Superior temporal gyrus (tissue), 1 donor: ENCODE data around the gene KRT9.
"Not testable (repeated sequence)": the region's sequence is repeated elsewhere in the genome, so short reads cannot be mapped to it uniquely, and the experiment has no call there.

Source experiments
- DNase-seq: peaks from one replicate; pipeline ENCODE4 v3.0.0-alpha.2; 2016; ENCODE audit errors: extremely low spot score

KRT9 gene, protein sequence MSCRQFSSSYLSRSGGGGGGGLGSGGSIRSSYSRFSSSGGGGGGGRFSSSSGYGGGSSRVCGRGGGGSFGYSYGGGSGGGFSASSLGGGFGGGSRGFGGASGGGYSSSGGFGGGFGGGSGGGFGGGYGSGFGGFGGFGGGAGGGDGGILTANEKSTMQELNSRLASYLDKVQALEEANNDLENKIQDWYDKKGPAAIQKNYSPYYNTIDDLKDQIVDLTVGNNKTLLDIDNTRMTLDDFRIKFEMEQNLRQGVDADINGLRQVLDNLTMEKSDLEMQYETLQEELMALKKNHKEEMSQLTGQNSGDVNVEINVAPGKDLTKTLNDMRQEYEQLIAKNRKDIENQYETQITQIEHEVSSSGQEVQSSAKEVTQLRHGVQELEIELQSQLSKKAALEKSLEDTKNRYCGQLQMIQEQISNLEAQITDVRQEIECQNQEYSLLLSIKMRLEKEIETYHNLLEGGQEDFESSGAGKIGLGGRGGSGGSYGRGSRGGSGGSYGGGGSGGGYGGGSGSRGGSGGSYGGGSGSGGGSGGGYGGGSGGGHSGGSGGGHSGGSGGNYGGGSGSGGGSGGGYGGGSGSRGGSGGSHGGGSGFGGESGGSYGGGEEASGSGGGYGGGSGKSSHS

DNA sequence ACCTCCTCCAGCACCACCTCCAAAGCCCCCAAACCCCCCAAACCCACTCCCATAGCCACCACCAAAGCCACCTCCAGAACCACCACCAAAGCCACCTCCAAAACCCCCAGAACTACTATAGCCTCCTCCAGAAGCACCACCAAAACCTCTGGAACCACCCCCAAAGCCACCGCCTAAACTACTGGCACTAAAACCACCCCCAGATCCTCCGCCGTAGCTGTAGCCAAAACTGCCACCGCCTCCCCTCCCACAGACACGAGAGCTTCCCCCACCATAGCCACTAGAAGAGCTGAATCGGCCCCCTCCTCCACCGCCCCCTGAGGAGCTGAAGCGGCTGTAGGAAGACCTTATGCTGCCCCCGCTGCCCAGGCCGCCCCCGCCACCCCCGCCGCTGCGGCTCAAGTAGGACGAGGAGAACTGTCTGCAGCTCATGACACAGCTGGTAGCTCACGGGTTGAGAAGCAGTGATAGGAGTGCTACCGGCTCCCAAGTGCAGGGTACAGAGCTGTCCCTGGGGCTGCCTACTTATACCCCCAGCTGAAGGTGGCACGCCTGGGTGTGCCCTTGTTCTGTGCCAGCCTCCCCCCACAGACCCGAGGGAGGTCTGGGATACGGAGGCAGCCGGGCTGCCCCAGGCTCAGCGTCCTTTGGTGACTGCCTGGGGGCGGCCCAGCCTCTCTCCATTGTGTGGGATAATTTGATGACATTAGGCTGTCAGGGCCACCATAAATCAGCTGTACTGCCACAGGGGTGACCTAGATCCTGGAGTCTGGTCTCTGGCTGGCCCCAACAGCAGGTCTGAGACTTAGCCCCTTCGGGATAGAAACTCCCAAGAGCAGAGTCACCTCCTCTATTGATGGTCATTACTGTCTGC is at the start of gene KRT9:
Gene KRT9, minus strand, starts transcription at position 499 of the 874 bp plus-strand sequence. Its CDS starts 67 bp downstream, at position 432.
- DNase-seq: no peak

DNA sequence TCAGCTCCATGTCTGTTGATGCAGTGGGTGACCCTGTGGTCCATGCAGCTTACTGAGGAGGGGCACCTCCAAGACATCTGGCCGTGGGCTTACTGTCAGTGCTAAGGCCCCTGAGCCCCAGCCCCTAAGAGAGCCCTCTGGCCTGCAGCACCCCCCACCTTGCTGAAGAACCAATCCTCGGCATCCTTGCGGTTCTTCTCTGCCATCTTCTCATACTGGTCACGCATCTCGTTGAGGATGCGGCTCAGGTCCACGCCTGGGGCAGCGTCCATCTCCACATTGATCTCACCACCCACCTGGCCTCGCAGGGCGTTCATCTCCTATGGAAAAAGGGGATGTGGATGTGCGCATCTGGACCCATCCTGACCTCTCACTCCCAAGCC is 49.6 kb upstream of the KRT9 start:
- DNase-seq: not testable (repeated sequence)

DNA sequence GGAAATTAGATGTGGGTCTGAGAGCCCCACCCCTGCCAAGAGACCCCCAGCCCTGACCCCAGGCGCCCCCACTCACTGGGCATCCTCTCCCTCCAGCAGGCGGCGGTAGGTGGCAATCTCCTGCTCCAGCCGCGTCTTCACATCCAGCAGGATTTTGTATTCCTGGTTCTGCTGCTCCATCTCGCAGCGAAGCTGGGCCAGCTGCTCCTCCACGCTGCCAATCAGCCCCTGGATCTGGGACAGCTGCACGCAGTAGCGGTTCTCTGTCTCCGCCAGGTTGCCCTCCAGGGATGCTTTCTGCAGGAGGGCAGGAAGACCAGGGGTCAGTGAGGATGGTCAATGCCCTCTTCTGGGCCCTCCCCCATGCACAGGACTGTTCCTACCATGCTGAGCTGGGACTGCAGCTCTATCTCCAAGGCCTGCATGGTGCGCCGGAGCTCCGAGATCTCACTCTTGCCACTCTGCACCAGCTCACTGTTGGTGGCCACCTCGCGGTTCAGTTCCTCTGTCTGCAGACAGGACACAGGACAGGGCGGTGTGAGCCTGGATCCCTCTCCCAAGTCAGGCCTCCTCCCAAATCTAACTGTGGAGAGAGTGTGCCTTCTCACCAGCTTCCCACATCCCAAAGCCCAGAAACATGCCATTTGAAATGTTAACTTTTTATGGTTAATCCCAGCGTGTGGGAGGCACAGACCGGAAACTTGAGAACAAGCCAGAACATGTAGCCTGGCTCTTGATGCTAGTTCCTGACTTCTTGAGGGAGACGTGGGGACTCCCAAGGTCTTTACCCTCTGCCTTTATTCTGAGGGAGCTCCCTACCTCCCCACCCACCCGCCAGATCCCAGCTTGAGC is 49.0 kb upstream of the KRT9 start:
- peak; percentile 18 for DNase-seq

DNA sequence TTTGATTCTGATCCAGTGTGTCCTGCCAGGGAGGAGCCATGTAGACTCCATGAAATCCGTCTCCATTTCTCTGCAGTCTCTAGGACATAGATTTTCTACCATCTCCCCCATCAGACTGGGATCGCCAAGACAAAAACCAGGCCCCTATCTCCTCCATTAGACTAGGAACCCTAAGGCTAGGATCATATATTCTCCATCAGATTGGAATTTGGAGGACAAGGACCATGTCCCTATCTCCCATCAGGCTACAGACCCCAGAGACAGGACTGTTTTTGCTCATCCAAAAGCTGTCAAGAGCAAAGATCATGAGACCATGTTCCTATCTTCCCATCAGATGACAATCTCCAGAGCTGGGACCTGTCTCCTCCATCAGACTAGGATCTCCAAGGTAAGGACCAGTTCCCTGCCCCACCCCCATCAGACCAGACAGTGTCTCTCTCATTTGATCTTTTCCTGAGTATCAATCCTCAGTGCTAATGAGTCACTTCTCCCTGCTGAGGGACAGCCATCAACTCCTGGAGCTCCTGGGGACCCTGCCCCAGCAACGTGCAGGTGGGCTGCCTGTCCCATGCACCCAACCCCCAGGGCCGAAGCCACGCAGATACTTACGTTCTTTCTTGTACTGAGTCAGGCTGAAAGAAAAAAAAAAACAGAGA is 48.2 kb upstream of the KRT9 start:
- not testable (repeated sequence) for DNase-seq

DNA sequence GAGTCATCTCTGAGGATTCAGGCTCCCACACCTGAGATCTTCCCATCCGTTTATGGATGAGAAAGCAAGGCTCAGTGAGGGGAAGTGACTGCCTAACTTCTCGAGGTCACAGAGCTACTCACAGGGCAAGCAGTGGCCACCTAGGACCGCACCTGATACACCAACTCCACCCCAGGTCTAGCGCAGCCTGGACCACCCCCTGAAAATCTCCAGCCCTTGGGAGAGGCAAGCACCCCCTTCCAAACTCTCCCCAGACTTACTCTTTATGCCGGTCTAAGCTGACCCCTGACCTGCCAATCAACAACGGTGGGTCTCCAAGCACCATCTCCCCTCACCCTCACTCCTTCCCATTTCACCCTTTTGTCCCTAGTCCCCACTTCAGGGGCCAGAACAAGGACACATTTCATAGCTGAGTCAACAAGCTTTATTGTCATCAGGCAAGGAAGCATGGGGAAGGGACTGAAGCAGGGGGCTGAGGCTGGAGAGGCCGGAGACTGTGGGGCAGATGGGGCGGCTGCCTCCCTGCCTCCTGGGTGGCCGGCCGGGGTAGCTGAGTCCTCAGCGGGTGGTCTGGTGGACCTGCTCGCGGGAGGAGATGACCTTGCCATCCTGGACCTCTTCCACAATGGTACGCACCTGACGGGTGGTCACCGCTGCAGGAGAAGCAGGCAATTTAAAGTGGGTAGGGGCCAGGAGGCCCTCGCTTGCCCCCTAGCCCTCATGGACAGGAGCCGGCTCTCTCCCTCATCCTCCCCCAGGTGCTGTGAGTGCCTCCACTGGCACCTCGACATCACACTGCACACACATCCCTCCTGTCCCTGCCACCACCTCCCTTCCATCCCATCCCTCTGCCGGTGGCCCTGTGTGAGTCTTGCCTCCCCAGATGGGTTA is 47.4 kb upstream of the KRT9 start:
- DNase-seq: no peak

DNA sequence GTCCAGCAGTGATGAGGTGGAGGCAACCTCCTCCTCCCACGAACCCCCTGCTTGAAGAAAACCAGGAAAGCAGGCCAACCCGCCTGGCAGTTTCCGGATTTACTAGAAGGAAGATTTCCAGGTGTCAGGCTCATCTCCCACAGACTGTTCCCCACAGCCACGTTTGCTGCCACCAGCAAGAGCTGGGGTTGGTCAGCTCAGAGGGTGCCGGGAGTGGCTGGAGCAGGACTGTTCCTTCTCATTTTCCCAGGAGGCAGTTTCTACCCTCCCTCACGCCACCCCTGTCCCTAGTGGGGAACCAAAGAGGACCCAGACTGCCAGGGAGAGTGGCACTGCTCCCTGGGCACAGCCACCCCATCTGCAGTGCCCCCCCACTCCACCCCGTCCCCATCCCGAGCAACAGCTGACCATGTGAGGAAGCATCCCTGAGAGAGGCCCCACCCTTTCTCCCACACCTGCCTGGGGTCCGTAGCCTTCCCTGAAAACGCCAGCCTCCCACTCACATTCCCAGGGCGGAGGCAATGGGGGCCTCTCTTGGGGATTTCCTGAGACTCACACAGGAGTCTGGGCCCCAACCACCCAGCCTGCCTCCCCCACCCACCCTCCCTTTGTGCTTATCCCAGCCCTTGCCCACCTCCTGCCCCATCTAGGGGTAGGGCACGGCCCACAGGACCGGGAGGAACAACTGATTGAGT is 46.6 kb upstream of the KRT9 start:
- DNase-seq: no peak

DNA sequence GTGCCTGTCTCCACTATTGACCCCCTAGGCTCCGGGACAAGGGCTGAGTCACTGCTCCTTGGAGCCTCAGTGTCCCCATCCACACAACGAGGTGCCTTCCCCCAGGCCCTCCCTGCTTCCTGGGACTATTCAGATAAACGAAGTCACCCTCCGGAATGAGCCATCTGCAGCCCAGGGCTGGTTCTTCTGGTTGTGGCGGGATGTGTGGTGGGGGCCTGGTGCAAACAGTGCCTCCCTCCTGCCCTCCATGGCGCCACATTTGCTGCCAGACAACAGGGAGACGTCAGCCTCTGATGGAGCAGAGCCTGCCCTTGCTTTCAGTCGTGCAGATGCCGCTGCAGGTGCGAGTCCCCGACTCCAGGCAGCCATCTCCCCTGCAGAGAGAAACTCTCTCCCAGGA is 45.8 kb upstream of the KRT9 start:
- no peak for DNase-seq

DNA sequence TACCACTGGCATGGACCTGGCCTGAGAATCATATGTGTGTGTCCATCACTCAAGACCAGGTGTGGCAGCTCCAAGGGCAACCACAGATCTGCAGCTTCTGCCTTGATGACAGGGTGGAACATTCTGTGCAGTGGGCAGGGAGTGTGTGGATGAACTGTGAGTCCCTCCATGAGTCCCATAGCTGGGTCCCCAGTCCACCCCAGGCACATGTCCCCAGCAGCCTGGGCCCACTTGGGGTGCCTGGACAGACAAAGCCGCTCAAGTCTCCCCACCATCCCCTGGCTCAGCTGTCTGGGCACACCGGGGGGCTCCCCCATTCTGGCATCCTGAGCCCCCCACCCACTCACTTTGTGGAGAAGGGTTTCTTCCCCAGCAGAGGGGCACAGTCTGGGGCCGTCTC is 45.3 kb upstream of the KRT9 start:
- no peak for DNase-seq

DNA sequence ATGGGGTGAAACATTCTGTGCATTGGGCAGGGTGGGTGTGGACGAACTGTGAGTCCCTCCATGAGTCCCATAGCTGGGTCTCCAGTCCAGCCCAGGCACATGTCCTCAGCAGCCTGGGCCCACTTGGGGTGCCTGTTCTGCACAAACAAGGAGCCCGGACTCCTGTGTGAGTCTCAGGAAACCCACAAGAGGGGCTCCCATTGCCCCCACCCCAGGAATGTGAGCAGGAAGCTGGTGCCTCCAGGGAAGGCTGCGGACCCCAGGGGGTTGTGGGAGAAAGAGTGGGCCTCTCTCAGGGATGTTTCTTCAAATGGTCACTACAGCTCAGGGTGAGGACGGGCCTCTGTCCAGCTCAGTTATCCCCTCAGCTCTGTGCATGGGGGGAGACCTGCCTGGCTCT is 44.6 kb upstream of the KRT9 start:
- not testable (repeated sequence) for DNase-seq

DNA sequence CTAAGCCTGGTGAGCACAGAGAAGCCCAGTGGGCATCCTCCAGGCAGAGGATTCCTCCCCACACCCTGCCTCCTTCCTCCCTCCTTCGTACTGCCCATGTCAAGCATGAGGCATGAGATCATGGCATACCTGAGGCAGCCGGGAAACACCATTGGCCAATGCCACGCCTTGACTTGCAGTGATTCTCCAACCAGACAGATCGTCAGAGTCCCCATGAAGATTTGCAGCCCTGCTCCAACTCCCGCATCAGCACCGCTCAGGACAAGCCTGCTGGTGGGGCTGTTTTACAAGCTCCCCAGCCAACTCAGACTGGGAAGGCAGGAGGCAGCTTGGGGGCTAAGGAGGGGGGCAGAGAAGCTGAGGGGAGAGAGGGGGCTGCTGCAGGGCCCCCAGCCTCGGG is 43.6 kb upstream of the KRT9 start:
- DNase-seq: no peak

DNA sequence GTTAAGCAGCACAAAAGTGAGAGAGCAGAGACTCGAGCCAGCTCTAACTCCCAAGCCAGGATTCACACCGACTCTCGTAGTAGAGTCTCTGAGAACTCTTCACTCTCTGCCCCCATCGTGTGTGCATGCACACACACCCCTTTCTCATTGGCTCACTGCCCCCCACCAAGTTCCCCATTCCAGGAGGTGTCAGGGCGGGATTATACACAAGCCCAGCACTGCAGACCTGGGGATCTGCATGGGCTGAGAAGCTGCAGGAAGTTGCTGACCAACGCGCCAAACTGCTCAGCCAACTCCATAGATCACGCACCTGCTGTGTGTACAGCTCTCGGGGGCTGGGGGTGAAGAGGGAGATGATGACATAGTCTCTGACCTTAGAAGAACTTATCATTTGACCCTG is 42.9 kb upstream of the KRT9 start:
- DNase-seq: not testable (repeated sequence)

DNA sequence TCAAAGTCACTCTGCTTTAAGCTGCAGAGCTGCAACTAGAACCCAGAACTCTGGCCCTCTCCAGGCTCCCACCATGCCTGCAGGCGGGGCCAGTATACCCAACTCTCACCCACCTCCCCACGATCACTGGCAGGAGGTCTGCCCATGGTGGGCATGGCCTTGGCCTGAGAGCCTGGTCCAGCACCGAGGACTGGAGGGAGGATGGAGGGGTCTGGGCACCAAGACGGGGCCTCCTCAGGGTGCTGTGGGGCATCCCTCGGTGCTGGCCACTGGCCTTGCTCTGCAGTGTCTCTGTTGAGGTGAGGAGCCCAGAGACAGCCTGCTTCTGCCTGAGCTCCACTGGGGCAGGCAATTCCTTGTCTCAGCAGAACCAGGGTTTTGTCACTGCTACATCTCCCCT is 42.2 kb upstream of the KRT9 start:
- DNase-seq: no peak

DNA sequence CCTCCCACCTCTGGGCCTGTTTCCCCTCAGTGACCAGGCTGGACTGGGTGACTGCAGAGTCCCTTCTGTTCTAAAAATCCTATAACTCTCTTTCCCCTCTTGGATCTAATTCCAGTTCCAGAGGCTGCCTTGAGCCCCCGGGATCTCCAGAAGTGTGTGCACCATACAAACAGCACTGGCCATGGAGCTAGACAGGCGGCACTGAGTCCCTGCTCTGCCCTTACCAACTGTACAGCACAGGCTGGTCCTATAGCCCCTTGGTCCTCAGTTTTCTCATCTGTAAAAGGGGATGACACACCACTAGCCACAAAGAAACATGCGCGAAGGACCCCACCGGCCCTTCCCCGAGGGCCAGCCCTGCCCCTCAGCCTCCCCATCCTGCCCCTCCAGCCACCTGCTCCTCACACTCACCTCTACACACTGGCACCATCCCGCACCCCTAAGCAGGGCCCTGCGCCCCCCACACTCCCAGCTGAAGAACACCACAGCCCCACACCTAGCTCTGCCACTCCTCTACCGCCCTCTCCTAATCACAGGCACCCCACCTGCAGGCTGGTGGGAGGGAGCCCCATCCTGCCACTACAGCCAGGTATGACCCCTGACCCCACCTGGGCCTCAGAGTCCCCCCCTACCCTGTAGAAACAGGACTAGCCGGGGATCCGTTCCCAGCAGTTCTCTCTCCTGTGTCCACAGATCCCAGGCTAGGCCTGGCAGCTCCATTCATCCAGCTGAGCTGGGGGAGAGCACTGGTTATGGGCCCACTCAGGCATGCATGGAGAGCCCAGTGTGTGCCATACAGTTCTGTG is 41.6 kb upstream of the KRT9 start:
- no peak for DNase-seq

DNA sequence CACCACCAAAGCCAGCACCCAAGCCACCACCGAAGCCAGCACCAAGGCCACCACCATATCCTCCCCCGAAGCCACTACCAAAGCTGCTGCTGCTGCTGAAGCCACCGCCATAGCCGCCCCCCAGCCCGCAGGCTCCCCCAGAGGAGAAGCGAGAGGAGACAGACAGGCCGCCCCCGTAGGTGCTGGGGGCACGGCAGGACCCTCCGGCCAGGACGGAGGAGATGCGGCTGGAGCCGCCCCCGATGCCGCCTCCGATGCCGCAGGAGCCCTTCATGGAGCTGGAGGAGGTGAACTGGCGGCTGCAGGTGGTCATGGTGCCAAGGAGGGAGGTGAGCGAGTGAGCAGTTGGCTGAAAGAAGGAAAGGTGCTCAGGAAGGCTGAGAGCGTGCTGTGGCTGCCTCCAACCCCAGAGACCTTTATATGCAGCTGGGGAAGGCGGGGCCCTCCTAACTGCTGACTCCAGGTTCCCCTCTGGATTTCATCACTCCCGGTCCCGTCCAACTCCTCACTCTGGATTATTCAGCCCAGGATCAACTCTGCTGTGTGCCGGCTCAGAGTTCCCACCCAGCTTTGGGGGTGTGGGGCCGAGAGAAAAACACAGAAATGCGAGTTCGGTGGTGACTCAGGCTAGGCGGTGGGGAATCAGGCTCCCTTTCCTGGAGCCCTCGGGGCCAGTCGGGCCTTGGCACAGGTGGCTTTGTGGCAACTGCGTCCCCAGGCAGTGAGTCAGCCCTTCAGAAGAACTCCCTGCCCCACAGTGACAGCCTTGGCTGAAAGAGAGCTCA is 40.7 kb upstream of the KRT9 start, which contains the start of gene KRT16:
Gene KRT16, minus strand, starts transcription at position 392 of the 785 bp plus-strand sequence. Its CDS starts 79 bp downstream, at position 313.
- DNase-seq: not testable (repeated sequence)

DNA sequence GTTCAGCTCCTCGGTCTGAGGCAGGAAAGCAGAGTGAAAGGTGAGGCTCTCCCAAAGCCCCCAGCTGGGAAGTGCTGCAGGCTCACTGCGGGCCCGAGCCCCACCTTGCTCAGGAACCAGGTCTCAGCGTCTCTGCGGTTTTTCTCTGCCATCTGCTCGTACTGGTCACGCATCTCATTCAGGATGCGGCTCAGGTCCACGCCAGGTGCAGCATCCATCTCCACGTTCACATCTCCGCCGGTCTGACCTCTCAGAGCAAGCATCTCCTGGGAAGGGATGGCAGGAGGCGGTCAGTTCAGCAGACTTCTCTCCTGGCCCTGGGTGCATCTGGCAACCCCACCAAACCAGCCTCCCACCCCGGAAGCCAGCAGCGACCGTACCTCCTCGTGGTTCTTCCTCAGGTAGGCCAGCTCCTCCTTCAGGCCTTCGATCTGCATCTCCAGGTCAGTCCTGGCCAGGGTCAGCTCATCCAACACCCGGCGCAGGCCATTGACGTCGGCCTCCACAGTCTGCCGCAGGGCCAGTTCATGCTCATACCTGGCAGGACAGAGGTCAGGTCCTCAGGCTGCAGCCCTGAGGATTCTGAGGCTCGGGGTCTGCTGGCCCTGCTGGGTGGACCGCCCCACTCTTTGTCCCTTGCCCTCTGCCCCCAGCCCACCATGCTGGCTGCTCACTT is 39.2 kb upstream of the KRT9 start:
- no peak for DNase-seq

DNA sequence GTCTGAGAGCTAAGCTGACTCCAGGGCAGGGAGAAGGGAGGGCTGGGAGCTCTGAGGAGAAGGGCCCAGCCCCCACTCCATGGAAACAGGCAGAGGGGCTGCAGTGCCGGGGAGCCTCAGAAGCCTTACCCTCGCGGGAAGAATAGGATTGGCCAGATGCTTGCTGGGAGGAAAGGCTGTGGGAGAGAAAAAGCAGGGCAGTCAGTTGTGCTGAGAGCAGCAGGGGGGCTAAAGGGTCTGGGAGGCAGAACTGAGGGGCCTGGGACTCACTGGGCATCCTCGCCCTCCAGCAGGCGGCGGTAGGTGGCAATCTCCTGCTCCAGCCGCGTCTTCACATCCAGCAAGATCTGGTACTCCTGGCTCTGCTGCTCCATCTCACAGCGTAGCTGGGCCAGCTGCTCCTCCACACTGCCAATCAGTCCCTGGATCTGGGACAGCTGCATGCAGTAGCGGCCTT is 38.2 kb upstream of the KRT9 start:
- not testable (repeated sequence) for DNase-seq

DNA sequence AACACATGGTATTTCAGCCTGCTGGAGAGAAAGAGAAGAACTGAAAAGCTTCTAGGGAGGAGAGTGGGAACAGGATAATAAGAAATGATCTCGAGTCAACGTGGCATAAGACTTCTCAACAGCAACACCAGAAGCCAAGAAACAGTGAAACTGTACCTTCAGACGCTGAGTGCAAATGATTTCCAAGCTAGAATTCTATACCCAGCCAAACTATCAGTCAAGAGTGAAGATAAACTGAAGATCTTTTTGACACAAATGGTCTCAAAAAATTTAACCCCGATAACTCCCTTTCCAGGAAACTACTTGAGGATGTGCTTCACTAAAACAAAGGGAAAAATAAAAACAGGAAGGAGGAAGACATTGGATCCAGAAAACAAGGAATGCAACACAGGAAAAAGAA is 35.1 kb upstream of the KRT9 start:
- DNase-seq: not testable (repeated sequence)
